Stimulated activated CD8-positive, alpha-beta memory T cell treated with anti-CD3 and anti-CD28 coated beads, Interleukin-7, amount 100 ng/mL, for 24 hours (primary cell): ENCODE results near the gene SLC6A6.
A peak's percentile ranks its signal among the peaks of the same experiment; 100 is the strongest.

Source experiments
- DNase-seq: peaks from one replicate; pipeline ENCODE4 v3.0.0-alpha.2; 2020; ENCODE audit warnings: low read depth

The SLC6A6 gene

DNA sequence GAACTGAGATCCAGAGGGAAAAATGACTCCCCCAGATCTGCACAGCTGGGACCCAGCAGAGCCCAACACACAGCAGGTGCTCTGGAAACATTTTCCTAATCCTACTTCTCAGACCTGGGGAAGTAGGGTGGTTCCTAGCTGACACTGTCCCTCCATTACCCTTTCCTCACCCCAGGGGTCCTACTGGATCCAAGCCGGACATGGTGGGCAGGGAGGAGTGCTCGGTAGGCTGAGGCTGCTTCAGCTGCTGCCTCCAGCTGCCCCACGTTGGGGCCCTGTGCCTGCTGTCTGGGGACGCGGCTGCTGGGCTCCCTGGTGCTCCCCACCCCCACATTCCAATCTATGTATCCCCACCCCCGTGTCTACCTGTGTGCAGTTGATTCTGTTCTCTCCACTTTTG, 29.8 kb upstream of the SLC6A6 start:
- no peak for DNase-seq

GRCh38 chr3:14373753-14374376, 28.5 kb upstream of the SLC6A6 start:
- no peak for DNase-seq

DNA sequence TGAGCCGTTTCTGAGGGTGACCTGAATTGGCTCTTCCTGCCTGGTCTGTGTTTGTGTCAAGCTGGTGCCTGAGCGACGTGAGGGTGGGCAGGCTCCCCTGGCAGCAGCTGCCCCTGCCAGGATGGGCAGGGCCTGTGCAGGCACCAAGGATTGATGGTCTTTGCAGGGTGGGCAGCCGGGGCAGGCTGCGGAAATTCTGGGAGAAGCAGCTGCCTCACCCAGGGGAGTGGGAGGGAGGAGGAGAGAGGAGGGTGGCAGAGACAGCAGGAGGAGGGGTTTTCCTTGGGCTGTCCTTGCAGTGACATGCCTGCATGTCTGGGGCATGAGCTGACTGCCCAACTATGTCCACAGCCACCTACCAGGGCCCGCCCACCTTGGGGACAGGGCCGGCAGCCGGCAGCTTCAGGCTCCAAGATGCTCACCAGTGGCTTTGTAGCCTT, 27.9 kb upstream of the SLC6A6 start:
- no peak for DNase-seq

DNA sequence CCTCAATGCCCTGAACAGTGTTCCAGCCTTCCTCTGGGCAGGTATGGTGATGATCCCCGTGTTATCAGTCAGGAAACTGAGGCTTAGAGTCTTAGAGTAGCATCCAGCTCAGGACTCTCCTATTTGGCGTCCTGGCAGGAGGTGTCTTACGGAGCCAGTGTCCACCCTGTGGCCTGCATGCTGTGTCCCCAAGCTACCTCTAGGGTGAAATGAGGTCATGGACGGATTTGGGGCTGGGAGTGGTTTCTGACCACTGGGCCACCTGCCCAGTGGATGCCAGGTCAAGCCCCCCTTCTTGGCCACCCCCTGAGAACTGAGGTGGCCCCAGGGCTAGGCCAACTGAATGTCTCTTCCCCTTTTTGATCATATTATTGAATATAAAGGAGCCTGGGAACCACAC, 27.2 kb upstream of the SLC6A6 start:
- DNase-seq, result no peak

GRCh38 chr3:14376348-14377043, 25.9 kb upstream of the SLC6A6 start:
- no peak for DNase-seq

DNA sequence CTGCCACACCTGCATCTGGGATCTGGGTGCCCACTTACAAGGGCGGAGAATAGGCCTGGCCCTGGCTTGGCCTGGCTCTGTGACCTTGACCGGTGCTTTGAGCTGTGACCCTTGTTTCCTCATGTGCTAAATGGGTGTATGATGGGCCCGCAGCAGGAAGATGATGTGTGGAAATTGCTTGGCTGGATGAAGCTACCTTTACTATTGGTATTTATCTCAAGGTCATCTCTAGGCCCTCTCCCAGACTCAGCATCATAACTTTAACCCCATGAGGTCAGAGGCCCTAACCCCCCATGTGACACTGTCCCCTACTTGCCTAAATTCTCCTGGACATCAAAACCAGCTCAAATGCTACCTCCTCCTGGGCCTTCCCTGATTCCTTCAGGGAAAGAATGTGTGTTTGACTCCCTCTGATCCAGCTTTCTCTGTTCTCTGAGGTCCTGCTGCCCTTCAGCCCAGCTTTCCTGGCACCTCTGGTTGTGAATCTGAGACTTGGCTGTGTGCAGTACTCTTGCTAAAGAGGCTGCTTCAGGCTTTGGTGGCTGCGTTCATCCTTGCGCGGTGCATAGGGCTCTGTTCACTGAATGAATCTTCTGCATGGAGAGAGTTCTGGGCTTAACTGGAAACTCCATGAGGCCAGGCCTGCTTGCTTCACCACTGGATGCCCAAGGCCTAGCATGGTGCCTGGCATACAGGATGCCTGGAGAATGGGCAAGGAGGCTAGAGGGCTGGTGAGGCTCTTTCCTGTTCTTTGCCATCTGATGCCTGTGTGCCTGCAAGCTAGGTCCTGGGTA, 25.2 kb upstream of the SLC6A6 start:
- no peak for DNase-seq

DNA sequence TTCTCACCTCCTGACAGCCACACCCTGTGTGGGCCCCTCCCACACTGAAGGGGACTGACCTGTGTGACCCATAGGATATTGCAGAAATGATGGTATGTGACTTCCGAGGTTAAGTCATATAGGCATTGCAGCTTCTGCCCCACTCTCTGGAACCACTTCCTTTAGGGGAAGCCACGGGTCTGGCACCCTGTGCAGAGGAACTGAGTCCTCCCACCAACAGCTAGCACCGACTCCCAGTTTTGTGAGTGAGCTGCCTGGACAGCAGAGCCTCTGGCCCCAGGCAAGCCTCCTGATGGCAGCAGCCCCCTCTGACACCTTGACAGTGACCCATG, 24.6 kb upstream of the SLC6A6 start:
- peak; percentile 7 for DNase-seq

GRCh38 chr3:14378415-14378814, 24.0 kb upstream of the SLC6A6 start:
- DNase-seq, result no peak

- DNase-seq, result no peak
Observed at GRCh38 chr3:14379843-14380242, 22.6 kb upstream of the SLC6A6 start.

DNA sequence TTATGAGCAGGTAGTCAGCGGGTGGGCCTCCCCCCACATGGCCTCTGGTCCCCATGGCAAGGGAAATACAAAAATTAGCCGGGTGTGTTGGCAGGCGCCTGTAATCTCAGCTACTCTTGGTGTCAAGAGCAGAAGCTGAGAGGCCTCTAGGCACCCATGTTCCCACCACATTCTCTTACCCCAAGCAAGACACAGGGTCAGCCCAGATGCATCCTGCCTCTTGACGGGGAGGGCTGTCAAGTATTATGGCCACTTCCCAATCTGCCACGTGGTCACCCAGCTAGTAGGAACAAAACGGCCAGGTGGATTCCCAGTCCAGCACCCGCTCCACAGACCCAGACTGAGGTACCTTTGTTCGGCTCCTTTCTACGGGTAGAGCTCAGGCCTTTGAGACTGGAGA, 16.2 kb upstream of the SLC6A6 start:
- no peak for DNase-seq

DNA sequence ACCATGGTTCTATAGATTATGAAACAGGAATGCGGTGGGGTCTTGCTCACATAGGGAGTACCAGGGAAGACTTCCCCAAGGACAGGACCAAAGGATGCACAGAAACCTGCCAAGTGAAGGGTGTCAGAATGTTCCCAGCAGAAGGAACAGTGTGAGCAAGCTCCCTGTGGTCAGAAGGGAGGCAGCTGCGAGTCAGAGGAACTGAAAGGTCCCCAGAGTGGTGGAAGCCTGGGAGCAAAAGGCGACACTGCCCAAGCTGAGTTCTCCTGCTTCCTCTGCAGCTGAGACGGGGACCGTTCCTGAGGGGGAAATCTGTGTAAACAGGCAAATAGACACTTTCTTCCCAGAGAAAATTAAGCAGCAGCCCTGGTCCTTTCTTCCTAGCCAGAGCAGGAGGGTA, 14.2 kb upstream of the SLC6A6 start:
- DNase-seq, result no peak

DNA sequence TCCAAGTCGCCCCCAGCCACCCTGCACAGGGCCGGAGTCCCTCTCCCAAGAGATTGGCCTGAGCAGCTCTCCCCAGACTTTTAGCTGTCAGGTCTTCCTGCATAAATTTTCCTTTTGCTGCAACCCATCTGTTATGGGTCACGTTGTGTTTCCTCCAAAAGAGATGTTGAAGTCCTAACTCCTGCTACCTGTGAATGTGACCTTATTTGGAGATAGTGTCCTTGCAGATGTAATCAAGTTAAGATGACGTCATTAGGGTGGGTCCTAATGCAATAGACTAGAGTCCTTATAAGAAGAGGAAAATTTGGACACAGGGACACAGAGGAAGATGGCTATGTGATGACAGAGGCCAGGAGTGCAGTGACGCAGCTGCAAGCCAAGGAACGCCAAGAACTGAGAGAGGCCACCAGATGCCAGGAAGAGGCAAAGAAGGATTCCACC, 13.2 kb upstream of the SLC6A6 start:
- DNase-seq, result no peak

- DNase-seq, result no peak
Observed at GRCh38 chr3:14389716-14390115, 12.7 kb upstream of the SLC6A6 start.

GRCh38 chr3:14391033-14391432, 11.4 kb upstream of the SLC6A6 start:
- no peak for DNase-seq

DNA sequence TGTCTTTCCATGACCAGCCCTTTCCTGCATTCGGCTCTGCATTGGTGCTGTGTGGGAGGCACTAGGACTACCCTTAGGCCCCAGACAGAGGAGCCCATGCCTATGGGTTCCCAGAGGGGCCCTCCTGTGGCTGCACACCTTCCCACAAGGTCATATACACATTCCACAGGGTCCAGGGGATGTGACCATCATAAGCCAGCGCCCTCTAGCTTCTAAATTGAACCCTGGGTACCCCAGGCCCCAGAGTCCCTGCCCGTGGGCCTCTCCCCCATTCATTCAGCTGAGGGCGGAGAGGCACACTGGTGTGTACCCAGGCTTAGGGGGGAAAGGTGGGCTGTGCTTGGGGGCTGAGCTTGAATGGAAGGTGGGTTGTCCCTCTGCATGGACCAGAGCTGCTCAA, 10.2 kb upstream of the SLC6A6 start:
- DNase-seq, result no peak

DNA sequence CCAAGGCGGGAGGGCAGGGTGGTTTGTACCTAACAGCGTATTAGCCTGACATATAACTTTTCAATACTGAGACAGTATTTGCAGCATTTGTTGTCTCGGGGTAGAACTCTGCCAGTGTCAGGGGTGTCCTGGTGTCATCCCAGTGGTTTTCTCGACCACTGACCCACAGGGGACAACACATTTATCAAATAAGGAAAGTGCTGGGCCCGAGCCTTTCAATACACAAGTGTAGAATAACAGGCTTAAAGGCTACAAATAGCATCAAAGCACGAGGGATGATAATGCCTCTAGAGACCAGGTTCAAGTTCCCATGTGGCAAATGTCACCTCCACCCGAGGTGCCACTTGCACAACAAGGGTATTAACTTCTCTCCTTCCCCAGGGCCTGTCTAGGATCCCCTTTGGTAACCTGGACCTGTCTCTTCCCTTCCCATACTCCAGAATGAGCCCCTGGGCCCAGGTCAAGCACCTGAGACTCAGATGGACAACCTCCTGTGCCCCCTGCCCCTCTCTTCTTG, 9.5 kb upstream of the SLC6A6 start:
- no peak for DNase-seq

GRCh38 chr3:14393440-14394106, 8.8 kb upstream of the SLC6A6 start:
- no peak for DNase-seq

DNA sequence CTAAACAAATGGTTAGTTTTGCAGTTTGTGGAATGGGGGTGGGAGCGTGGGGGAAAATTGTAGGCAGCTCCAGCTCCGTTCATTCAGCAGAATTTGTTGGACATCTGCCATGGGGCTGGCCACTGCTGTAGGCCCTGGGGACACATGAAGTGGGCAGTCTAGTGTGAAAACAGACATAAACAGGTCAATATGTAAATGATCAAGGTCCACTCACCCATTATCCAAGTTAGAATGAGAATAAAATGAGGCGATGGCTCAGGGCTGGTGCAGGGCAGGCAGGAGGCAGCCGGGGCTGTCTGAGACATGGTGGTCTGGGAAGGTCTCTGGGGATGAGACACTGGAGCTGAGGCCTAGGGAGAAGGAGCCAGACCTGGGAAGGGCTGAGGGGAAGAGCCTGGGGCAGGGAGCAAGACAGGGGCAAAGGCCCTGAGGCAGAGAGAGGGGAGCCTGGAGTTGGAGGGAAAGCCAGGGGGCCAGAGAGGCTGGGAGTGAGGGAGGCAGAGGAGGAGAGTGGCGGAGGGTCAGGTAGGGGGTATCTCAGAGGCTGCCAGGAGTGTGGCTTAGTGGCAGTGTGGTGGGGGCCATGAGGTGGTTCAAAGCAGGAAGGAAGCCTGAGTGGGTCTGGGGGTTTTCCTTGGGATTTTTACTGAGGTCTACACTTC, 6.2 kb upstream of the SLC6A6 start:
- DNase-seq, result no peak

- DNase-seq, result no peak
Observed at GRCh38 chr3:14397046-14397445, 5.4 kb upstream of the SLC6A6 start.

DNA sequence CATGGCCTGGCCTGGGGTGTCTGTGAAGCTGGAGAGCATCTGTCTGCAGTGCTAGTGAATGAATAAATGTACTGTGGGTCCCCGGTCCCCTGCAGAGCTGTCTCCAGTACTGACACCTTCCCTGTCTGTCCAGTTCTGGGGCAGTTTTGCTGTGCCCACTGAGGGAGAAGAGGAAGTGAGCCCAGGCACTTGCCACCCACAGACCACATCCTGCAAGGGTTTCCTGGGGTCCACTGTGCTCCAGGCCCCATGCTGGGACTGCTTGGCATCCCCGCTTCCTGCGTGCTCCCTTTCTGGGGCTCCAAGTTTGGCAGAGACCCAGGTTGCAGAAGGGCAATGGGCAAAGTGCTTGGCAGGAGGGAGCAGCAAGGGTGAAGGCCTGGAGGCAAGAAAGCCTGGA, 4.9 kb upstream of the SLC6A6 start:
- DNase-seq, result no peak

- DNase-seq, result no peak
Observed at GRCh38 chr3:14397940-14398796, 4.2 kb upstream of the SLC6A6 start.
